Fibroblast of gingiva (primary cell): ENCODE results near the gene WNT4.

ENCODE experiments used
- DNase-seq: peaks from one replicate; pipeline ENCODE4 v3.0.0-alpha.2; 2011; ENCODE audit warnings: low read depth

Gene WNT4

GRCh38 chr1:22074803-22075202 lies 68.1 kb downstream of the WNT4 start:
- DNase-seq = no peak

DNA sequence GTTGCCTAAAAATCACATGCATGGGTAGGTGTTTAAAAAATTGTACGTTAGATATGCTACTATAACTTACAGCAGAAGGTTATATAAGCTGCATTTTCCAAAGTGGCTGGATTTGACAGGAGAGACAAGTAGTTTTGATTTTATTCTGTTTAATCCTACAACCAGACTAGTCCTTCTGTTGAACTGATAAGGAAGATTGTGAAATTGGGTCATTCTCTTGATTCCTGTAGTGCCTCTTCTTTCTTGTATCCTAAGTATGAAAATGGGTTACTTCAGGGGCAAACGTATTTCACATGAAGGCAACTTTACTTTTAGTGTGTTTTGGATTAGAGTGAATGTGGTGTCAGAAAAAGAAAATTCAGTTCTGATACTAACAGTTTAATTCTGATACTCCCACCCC lies 71.4 kb downstream of the WNT4 start:
- no peak for DNase-seq
